HepG2 (cell line): ENCODE measurements around the gene BSN. TPM values are rescaled to one million over a fixed set of nuclear protein-coding genes. Genes with fewer than 3 reads are reported as not detected.

Experiments used
- AHR ChIP-seq: IDR thresholded peaks from 2 replicates; pipeline ENCODE4 v1.6.1; 2018; ENCODE audit warnings: missing genetic modification reagents, missing compliant biosample characterization
- GTF2F1 ChIP-seq: fragments of 150-350 bp; IDR thresholded peaks from 2 replicates; pipeline ENCODE4 v1.6.1; 2014; ENCODE audit warnings: low read length
- HOXA5 ChIP-seq: sonication (generic); formaldehyde crosslinking; IDR thresholded peaks from 2 replicates; pipeline ENCODE4 v1.4.0; 2020; ENCODE audit warnings: missing genetic modification reagents
- IRF2 ChIP-seq: IDR thresholded peaks from 2 replicates; pipeline ENCODE4 v1.6.1; 2018; ENCODE audit warnings: missing genetic modification reagents, missing compliant biosample characterization
- MIER3 ChIP-seq: IDR thresholded peaks from 2 replicates; pipeline ENCODE4 v1.6.1; 2016; ENCODE audit warnings: missing compliant biosample characterization, borderline replicate concordance
- NR2C2 ChIP-seq: sonication (generic); formaldehyde crosslinking; IDR thresholded peaks from 2 replicates; pipeline ENCODE4 v1.4.0; 2020; ENCODE audit warnings: missing genetic modification reagents, mild to moderate bottlenecking, moderate library complexity, borderline replicate concordance
- POLR2G ChIP-seq: fragments of 200-400 bp; formaldehyde crosslinking; IDR thresholded peaks from 2 replicates; pipeline ENCODE4 v1.6.1; 2018; ENCODE audit warnings: mild to moderate bottlenecking, low read depth, low read length, moderate library complexity
- RFXANK ChIP-seq: IDR thresholded peaks from 2 replicates; pipeline ENCODE4 v1.6.1; 2016
- SRF ChIP-seq: IDR thresholded peaks from 2 replicates; pipeline ENCODE4 v1.6.1; 2011; ENCODE audit warnings: mild to moderate bottlenecking, low read depth, low read length, moderate library complexity
- SSRP1 ChIP-seq: IDR thresholded peaks from 2 replicates; pipeline ENCODE4 v1.6.1; 2016; ENCODE audit warnings: control low read depth
- TARDBP ChIP-seq: sonication (generic); formaldehyde crosslinking; IDR thresholded peaks from 2 replicates; pipeline ENCODE4 v1.8.0; 2022; ENCODE audit warnings: mild to moderate bottlenecking, missing genetic modification reagents
- ZFP1 ChIP-seq: IDR thresholded peaks from 2 replicates; pipeline ENCODE4 v1.6.1; 2016
- ZMYM3 ChIP-seq: sonication (generic); formaldehyde crosslinking; IDR thresholded peaks from 2 replicates; pipeline ENCODE4 v1.5.1; 2020; ENCODE audit warnings: mild to moderate bottlenecking, missing genetic modification reagents
- ZNF557 ChIP-seq: sonication (generic); formaldehyde crosslinking; IDR thresholded peaks from 2 replicates; pipeline ENCODE4 v1.4.0; 2020; ENCODE audit warnings: missing genetic modification reagents
- polyA plus RNA-seq, 8 experiments: library from polyadenylated mRNA; depleted of rRNA in 3 of 8; stranded (reverse) in 7 of 8; unstranded in 1 of 8; fragments of >200 nt; fragmentation: Illumina TruSeq in 4 of 8; extraction: Trizol in 4 of 8; gene quantifications; 2 replicates each; pipeline versions ENCODE4 v1.2.1 to v1.2.3, GENCODE V29; 2011 to 2016; ENCODE audit warnings: low read depth in 4 of 8, missing spikeins in 1 of 8, mixed read lengths in 1 of 8; ENCODE audit not compliant: insufficient read depth in 1 of 8
- total RNA-seq, 5 experiments: library from RNA; depleted of rRNA; stranded (reverse); fragments of >200 nt; fragmentation: Illumina TruSeq; extraction: Trizol; gene quantifications; 2 replicates each; pipeline ENCODE4 v1.2.3, GENCODE V29; 2016; ENCODE audit warnings: low read depth in 1 of 5
- TF ChIP-seq, protein P1 (sequence below): sonication (generic); formaldehyde crosslinking; IDR thresholded peaks from one replicate; pipeline ENCODE4 v1.5.1; 2020; ENCODE audit warnings: mild to moderate bottlenecking, missing genetic modification reagents; ENCODE audit errors: not compliant biosample characterization
- TF ChIP-seq, protein P2 (sequence below): sonication (generic); formaldehyde crosslinking; conservative IDR thresholded peaks from 2 replicates; pipeline ENCODE4 v1.8.0; 2022; ENCODE audit warnings: missing genetic modification reagents
- TF ChIP-seq, protein P3 (sequence below): sonication (generic); formaldehyde crosslinking; IDR thresholded peaks from 2 replicates; pipeline ENCODE4 v1.5.0; 2020; ENCODE audit warnings: mild to moderate bottlenecking, missing genetic modification reagents
- TF ChIP-seq, protein P4 (sequence below): sonication (generic); formaldehyde crosslinking; IDR thresholded peaks from 2 replicates; pipeline ENCODE4 v1.4.0; 2020; ENCODE audit warnings: mild to moderate bottlenecking, low read depth, missing genetic modification reagents

Gene BSN
- total and polyA plus RNA-seq, 2 of the 13 experiments (the other 11 are each of a cell fraction or from before 2014, with no cell fraction given), result 0.42 to 0.86 TPM

DNA sequence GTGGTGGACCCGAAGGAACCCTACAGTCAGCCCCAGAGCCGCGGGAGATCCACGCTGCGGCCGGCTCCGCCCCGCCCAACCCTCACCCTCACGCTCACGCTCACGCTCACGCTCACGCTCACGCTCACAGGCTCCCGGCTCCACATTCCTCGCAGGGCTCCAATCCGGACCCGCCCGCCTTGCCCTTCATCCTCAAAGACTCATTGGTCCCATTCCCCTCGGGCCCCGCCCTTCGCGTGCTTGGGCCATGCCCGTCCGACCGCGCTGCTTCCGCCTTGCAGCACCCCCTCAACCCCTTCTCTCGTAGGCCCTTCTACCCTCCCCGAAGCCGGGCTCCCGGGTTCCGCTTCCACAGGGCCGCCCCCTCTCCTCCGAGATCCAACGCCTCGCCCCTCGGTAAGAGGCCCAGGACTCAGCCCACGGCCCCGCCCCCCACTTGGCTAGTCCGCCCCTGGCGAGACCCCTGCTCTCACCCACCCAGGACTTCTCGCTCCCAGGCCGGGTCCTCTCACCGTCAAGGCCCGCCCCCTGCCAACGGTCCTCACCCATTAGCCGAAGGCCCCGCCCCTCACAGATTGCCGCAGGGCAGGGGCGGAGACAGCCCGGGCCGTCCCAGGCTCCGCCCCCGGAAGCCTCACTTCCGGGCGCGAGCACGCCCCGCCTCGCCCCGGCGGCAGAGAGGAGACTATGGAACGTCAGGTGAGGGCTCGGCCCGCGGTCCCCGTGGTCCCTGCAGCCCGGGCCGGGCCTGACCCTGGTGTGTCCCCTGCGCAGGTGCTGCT, 119.6 kb downstream of the BSN start, which contains the start of gene APEH (continued):
- TF ChIP-seq MIER3 (CRISPR knock-in tag), result no peak
- TF ChIP-seq, protein P1, sequence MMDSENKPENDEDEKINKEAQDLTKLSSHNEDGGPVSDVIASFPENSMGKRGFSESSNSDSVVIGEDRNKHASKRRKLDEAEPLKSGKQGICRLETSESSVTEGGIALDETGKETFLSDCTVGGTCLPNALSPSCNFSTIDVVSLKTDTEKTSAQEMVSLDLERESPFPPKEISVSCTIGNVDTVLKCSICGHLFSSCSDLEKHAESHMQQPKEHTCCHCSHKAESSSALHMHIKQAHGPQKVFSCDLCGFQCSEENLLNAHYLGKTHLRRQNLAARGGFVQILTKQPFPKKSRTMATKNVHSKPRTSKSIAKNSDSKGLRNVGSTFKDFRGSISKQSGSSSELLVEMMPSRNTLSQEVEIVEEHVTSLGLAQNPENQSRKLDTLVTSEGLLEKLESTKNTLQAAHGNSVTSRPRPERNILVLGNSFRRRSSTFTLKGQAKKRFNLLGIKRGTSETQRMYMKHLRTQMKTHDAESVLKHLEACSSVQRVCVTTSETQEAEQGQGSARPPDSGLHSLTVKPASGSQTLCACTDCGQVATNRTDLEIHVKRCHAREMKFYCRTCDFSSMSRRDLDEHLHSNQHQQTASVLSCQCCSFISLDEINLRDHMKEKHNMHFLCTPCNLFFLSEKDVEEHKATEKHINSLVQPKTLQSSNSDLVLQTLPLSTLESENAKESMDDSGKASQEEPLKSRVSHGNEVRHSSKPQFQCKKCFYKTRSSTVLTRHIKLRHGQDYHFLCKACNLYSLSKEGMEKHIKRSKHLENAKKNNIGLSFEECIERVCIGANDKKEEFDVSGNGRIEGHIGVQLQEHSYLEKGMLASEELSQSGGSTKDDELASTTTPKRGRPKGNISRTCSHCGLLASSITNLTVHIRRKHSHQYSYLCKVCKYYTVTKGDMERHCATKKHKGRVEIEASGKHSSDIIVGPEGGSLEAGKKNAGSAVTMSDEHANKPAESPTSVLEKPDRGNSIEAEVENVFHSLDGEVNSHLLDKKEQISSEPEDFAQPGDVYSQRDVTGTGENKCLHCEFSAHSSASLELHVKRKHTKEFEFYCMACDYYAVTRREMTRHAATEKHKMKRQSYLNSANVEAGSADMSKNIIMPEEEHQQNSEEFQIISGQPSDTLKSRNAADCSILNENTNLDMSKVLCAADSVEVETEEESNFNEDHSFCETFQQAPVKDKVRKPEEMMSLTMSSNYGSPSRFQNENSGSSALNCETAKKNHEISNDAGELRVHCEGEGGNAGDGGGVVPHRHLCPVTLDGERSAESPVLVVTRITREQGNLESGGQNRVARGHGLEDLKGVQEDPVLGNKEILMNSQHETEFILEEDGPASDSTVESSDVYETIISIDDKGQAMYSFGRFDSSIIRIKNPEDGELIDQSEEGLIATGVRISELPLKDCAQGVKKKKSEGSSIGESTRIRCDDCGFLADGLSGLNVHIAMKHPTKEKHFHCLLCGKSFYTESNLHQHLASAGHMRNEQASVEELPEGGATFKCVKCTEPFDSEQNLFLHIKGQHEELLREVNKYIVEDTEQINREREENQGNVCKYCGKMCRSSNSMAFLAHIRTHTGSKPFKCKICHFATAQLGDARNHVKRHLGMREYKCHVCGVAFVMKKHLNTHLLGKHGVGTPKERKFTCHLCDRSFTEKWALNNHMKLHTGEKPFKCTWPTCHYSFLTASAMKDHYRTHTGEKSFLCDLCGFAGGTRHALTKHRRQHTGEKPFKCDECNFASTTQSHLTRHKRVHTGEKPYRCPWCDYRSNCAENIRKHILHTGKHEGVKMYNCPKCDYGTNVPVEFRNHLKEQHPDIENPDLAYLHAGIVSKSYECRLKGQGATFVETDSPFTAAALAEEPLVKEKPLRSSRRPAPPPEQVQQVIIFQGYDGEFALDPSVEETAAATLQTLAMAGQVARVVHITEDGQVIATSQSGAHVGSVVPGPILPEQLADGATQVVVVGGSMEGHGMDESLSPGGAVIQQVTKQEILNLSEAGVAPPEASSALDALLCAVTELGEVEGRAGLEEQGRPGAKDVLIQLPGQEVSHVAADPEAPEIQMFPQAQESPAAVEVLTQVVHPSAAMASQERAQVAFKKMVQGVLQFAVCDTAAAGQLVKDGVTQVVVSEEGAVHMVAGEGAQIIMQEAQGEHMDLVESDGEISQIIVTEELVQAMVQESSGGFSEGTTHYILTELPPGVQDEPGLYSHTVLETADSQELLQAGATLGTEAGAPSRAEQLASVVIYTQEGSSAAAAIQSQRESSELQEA (CRISPR knock-in tag), result no peak
- TF ChIP-seq SRF, result no peak
- 0 out of 2 replicates have a peak, but pooled peaks have one; percentile 6 for TF ChIP-seq IRF2 (CRISPR knock-in tag)
- peak; percentile 54 for TF ChIP-seq POLR2G
- no peak for TF ChIP-seq ZFP1
- TF ChIP-seq SSRP1 (CRISPR knock-in tag), result no peak
- 0 out of 2 replicates have a peak, but pooled peaks have one; percentile 60 for TF ChIP-seq RFXANK (CRISPR knock-in tag)
- TF ChIP-seq, protein P2, sequence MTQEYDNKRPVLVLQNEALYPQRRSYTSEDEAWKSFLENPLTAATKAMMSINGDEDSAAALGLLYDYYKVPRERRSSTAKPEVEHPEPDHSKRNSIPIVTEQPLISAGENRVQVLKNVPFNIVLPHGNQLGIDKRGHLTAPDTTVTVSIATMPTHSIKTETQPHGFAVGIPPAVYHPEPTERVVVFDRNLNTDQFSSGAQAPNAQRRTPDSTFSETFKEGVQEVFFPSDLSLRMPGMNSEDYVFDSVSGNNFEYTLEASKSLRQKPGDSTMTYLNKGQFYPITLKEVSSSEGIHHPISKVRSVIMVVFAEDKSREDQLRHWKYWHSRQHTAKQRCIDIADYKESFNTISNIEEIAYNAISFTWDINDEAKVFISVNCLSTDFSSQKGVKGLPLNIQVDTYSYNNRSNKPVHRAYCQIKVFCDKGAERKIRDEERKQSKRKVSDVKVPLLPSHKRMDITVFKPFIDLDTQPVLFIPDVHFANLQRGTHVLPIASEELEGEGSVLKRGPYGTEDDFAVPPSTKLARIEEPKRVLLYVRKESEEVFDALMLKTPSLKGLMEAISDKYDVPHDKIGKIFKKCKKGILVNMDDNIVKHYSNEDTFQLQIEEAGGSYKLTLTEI (CRISPR knock-in tag), result no peak
- no peak for TF ChIP-seq GTF2F1
- TF ChIP-seq ZNF557 (CRISPR knock-in tag), result no peak
- no peak for TF ChIP-seq HOXA5
- peak; percentile 61 for TF ChIP-seq ZMYM3
- 0 out of 2 replicates have a peak, but pooled peaks have one; percentile 28 for TF ChIP-seq TARDBP (CRISPR knock-in tag)
- TF ChIP-seq AHR (CRISPR knock-in tag), result no peak
- TF ChIP-seq, protein P3, sequence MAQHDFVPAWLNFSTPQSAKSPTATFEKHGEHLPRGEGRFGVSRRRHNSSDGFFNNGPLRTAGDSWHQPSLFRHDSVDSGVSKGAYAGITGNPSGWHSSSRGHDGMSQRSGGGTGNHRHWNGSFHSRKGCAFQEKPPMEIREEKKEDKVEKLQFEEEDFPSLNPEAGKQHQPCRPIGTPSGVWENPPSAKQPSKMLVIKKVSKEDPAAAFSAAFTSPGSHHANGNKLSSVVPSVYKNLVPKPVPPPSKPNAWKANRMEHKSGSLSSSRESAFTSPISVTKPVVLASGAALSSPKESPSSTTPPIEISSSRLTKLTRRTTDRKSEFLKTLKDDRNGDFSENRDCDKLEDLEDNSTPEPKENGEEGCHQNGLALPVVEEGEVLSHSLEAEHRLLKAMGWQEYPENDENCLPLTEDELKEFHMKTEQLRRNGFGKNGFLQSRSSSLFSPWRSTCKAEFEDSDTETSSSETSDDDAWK, result no peak
- TF ChIP-seq NR2C2, result peak; percentile 75; the same call in 1 of the 2 replicates
- TF ChIP-seq, protein P4, sequence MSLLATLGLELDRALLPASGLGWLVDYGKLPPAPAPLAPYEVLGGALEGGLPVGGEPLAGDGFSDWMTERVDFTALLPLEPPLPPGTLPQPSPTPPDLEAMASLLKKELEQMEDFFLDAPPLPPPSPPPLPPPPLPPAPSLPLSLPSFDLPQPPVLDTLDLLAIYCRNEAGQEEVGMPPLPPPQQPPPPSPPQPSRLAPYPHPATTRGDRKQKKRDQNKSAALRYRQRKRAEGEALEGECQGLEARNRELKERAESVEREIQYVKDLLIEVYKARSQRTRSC (CRISPR knock-in tag), result no peak
